HG03432 (cell line): ENCODE results near the gene OTUD3.

Experiments
- ATAC-seq: cut with Tn5 transposase; IDR thresholded peaks from one replicate; pipeline ENCODE4 v1.9.1; 2021; ENCODE audit warnings: mild to moderate bottlenecking, moderate library complexity; ENCODE audit not compliant: unreplicated experiment

OTUD3 gene

GRCh38 chr1:19945914-19946313, 63.7 kb downstream of the OTUD3 start:
- no peak for ATAC-seq

GRCh38 chr1:19946331-19946751, 64.1 kb downstream of the OTUD3 start:
- ATAC-seq = no peak

- no peak for ATAC-seq
Measured at GRCh38 chr1:19946971-19947370, 64.8 kb downstream of the OTUD3 start.

- no peak for ATAC-seq
Measured at GRCh38 chr1:19949016-19949415, 66.8 kb downstream of the OTUD3 start.

GRCh38 chr1:19954059-19954458, 71.9 kb downstream of the OTUD3 start:
- ATAC-seq = no peak

GRCh38 chr1:19955534-19956170, 73.5 kb downstream of the OTUD3 start:
- ATAC-seq = no peak

- ATAC-seq = no peak
Measured at GRCh38 chr1:19957779-19958178, 75.6 kb downstream of the OTUD3 start.

GRCh38 chr1:19960591-19960990, 78.4 kb downstream of the OTUD3 start:
- no peak for ATAC-seq
